Spleen (tissue), 7 donors: ENCODE measurements around the gene MED27.

Experiments
- CTCF ChIP-seq, 11 experiments: fragments of 200-600 bp in 7 of 11; fragments of 450-650 bp in 4 of 11; sonication (generic) in 4 of 11; IDR thresholded peaks in 8 of 11; conservative IDR thresholded peaks in 3 of 11; 1 replicate in 7 of 11; 2 replicates in 4 of 11; pipeline versions ENCODE4 v1.4.0 to v1.8.0; 2016 to 2021; ENCODE audit warnings: antibody characterized with exemption in 11 of 11, inconsistent platforms in 4 of 11, mild to moderate bottlenecking in 1 of 11
- POLR2A ChIP-seq, 3 donors: fragments of 450-650 bp; IDR thresholded peaks; one replicate each; pipeline ENCODE4 v1.5.1; 2017; ENCODE audit warnings: antibody characterized with exemption in 3 of 3, mild to moderate bottlenecking in 1 of 3
- POLR2AphosphoS5 ChIP-seq, 3 donors: sonication (generic); formaldehyde crosslinking; IDR thresholded peaks; one replicate each; pipeline ENCODE4 v1.5.1; 2017; ENCODE audit warnings: antibody characterized with exemption in 3 of 3
- donor health status: DM: no; HTN: no; CAD: no; lungs with moderate emphysema.
- donor health status: DM: no; HTN: no; CAD: no.
- donor health status: DM: no; HTN: no; CAD: no.

GRCh38 chr9:131836021-131836420 is 243.6 kb downstream of the MED27 start:
- no peak for TF ChIP-seq CTCF (IDR thresholded peaks at IDR 0.05 in 8 of 11, conservative IDR thresholded peaks at IDR 0.05 in 3 of 11)
- no peak for TF ChIP-seq POLR2A (IDR thresholded peaks at IDR 0.05)
- TF ChIP-seq POLR2AphosphoS5 (IDR thresholded peaks at IDR 0.05): no peak
